HUDEP-2 (cell line): ENCODE results near the gene NR1H4.
A peak's percentile ranks its signal among the peaks of the same experiment; 100 is the strongest.
"Not testable (repeated sequence)": the region's sequence is repeated elsewhere in the genome, so short reads cannot be mapped to it uniquely, and the experiment has no call there.

Experiments used
- DNase-seq, 76 experiments: peaks; one replicate each; lab custom pipeline; 2025; ENCODE audit not compliant: unreplicated experiment in 76 of 76; lab: John Stamatoyannopoulos, UW

Gene NR1H4

DNA sequence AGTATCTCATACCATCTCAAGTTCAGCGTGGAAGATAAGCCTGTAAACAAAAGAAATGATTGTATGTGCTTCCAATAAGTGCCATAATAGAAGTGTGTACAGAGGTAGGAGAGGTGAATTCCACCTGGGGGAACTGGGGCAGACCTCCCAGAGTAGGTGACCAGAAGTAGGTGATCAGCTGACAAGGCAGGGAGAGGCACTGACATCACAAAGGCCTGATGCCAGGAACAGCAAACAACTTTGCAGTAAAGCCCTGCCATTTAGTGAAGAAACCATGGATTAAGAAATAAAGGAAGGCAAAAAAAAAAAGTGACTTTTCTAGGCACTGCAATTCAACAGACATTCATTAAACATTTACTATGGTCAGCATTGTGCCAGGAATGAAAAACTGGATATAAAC lies 31.1 kb downstream of the NR1H4 start:
- DNase-seq = no peak

DNA sequence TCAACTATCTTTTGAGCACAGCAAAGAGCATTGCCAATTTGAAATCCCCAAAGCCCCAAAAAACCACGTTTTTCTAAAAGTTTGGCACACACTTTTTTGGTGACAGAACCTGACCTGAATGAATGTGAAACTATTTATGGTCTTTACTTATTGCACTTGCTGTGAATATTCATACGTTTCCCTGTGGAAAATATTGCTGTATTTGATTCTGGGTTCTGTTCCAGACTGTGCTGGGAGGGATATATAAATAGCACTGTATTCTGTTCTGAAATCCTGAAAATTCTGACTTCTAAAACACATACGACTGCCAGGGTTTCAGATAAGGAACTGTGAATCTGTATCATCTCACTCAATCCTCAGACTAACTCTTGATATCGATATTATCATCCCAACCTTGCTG lies 35.1 kb downstream of the NR1H4 start:
- DNase-seq = no peak

DNA sequence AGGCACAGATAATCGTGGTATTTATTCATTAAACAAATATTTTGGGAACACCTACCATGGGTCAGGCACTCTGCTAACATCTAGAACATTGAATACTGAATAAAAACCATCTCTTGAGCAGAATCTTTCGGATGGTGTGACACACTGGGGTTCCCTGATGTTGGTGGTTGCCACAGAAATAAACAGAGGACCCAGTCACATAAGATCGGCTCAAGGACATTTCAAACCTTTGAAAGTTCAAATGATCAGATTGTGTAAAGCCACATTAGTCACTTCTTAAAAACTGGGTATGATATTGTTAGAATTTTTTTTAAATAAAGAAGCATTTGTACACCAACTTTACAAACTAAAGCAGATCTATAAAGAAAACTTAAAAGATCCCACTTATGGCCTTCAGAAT lies 39.0 kb downstream of the NR1H4 start:
- no peak for DNase-seq

DNA sequence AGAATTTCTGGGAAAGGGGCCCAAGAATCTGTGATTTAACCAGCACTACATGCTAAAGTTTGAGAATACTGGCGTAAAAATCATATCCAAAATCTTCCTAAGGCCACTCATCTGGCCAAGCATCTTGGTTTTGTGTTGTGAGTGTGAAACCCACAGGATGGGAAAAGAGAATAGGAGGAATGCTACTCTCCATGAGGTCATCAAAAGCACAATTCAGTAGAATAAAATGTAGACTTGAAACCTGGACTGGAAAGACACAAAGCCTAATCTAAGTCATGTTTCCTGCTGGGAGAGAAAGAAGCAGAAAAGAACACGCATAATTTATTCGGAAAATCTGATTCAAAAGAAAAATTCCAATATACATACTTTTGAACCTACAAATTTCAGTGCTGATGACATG lies 42.3 kb downstream of the NR1H4 start:
- no peak for DNase-seq

DNA sequence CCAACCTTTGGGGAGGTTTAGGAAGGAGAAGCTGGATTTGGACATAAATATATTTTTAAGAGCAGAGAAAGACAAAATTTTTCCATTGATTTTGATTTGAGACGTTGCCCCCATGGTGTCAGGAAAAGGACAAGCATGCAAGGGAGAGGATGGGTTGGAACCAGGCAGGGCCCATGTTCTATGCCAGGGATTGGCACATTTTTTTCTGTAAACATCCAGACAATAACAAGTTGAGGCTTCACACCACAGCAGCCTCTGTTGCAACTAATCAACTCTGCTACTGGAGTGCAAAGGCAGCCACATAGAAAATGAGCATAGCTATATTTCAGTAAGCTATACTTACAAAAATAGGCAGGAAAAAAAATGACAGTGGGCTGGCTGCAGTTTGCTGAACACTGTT lies 44.7 kb downstream of the NR1H4 start:
- no peak for DNase-seq

DNA sequence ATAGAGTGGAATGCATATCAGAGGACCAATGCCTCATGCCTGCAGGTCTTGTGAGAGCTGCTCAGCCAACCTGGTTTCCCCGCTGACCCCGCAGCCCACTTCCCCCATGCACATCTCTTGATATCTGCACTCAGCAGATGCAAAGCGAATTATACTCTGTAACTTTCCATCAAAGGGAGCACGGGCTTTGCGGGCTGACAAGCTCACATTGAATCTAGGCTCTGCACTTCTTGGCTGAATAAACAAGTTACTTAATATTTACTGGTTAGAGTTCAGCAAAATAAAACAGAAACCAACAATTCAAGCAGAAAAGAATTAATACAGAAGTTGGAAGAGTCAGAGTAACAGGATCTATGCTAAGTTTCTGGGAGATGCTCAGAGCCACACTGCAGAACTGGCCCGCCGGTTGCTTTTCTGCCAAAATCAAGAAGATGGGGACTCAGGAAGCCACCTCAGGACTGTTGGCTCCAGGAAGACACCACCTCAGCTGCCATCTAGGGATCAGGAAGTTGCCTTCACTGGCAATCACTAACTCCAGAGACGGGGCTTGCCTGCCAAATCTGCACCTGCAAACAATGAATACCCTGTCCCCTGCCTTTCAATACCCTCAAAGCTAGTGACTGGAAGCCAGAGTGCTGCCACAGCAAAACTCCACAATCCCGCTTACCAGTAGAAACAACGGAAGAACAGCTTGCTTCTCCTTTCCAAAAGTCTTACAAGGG lies 46.5 kb downstream of the NR1H4 start:
- DNase-seq = no peak

DNA sequence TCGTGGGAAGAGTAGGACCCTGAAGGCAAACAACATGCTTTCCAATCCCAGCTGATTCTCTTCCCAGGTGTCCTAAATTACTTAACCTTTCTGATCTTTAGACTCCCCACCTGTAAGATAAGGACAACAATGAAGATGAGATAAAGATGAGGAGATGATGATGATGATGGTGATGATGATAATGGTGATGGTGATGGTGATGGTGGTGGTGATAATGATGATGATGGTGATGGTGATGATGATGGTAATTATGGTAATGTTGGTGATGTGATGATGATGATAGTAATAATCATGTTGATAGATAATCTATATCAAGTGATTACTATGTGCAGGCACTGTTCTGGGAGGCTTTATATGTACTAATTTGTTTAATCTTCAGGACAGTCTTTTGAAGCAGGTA lies 48.3 kb downstream of the NR1H4 start:
- DNase-seq = no peak

DNA sequence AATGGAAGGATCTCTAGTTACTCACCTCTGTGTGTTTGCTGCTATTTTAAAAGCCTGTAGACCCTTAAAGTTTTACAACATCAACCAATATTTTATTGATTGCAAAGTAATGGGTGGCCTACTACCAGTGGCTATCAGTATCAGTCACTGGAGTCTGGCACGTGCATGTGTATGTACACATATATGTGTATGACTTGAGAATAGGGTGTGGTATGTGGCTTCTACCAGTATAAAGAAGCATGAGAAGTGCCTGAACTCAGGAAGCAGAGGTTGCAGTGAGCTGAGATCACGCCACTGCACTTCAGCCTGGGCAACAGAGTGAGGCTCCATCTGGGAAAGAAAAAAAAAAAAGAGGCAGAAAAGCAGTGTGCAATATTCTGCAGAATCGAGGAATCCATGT lies 54.4 kb downstream of the NR1H4 start:
- DNase-seq = no peak

DNA sequence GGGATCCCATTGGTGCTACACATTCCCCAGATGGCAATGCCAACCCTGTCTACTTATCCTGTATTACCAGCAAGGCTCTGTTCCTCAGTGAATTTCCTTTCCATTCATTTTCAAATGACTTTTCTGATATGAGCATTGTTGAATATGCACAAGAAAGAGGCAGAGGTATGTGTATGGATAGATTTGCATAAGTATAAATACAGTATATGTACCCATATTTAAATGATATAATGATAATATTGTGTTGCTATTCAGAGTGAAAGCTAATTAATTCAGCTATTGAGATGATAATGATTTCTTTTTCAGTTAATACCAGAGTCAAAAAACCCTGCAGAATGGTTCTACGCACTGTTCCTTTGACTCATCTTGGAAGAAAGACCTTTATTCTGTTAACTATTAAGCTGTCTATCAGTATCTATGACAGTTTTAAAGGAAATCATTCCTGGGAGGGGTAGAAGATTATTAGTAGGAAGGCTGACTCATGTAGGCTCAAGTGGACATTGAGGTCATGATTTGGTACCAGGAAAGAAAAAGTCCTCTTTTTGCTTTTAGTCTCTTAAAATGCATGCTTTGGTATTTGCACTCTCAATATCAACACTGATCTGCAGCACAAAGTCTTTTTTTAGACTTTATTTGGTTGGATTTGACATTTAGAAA lies 54.9 kb downstream of the NR1H4 start:
- DNase-seq = no peak

DNA sequence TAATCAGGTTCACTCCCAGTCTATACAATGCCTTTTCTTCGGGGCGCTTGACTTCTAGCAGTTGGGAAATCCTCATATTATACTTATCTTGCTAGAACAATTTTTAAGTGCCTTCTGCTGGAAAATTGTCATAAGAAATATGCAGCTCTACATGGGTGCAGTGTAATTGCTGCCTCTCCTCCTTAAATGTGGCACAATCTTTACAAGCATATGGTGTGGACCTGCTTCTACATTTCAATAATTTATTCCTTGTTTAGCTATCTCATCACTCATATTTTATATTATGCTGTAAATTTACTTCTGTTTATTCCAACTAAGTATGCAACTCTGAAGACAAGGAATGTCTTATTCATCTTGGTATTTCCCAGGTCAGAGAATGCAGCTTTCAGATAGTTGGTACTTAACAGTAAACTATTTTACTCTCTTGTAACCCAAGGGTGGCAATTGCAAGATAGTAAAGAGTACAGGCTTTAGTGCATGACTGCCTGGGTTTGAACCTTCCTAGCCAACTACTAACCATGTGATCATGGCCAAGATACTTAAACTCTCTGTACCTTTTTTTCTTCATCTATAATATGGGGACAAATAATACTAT lies 56.2 kb downstream of the NR1H4 start:
- no peak for DNase-seq

DNA sequence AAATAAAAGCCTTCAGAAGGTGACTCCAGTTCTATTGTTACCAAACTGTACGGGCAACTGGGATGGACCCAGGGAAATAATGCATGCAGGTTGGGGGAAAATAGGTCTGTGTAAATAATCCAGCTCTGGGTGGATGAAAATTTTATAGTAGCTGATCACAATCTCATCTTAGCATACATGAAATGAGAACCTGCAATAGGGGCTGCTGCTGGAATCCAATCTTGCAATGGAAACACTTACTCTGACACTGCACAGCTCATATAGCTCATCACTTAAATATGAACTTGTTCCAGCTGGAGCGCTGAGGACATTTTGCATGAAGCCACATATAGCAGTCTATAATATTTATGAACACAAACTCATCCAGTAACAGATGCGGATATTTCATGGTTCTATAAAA lies 59.7 kb downstream of the NR1H4 start:
- no peak for DNase-seq

DNA sequence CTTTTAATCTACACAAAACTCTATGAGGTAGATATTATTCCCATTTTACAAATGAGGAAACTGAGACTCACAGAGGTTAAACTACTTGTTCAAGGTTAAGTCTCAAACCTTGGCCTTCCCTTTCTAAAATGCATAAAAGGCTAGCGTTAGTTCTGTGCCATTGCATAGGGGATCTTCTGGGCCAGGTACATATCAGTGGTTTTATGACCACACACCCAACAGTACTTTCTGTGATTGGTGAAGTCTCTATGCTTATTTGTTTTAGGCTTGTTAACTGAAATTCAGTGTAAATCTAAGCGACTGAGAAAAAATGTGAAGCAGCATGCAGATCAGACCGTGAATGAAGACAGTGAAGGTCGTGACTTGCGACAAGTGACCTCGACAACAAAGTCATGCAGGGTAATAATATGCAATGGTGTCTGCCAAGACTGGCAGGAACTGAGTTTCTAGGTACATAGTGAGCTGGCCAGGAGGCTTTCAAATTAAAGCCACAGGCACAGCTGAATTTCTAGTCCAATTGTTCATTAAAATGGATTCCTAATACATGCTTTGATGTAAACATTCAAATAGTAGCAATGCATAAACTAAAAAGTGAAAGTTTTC lies 61.1 kb downstream of the NR1H4 start:
- no peak for DNase-seq

DNA sequence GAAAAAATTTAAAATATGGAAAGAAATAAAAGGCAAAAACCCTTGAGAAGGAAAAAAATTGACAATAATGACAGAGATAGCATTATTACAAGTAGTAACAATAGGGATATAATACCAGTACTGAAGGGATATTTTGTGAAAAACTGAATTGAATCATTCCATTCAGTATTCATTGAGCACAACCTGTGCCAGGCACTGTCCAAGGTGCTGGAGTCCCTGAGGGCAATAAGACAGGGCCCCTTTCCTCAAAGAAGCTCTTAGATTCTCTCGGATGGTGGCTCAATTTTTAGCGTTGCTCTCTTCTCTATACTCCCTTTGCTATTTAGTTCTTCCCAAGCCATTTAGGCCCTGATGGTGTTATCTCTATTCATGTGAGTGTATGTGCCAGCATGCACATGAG lies 65.5 kb downstream of the NR1H4 start:
- peak in 32 of 76 experiments; percentile 1 to 45 (median 16) for DNase-seq

DNA sequence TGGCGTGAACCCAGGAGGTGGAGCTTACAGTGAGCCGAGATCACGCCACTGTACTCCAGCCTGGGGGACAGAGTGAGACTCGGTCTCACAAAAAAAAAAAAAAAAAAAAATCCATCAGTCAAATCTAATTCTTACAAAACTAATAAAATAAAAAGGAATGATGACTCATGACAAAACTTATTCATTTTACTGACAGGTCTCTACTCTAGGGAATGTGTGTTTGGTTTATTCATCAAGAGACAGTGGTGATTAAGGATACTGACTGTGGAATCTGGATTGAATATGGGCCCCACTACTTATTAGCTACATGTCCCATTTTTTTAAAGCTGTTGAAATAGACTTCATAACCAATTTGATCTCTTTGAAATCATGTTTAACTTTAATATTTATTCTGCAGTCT lies 70.5 kb downstream of the NR1H4 start:
- no peak for DNase-seq

DNA sequence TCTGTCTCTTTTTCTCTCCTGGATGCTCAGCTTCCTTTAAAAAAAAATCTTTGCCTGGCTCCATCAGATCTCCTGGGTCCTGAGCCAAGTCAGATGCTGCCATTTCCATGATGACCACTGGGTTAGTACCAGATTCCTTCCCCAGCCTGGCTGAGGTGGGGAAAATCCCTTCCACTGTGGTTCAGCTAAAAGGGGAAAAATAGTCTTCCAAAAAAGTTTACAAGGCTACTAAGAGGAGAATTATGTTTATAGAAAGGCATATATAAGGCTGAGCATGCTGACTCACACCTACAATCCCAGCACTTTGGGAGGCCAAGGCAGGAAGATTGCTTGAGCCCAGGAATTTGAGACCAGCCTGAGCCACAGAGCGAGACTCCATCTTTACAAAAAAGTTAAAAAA lies 71.4 kb downstream of the NR1H4 start:
- DNase-seq = no peak

DNA sequence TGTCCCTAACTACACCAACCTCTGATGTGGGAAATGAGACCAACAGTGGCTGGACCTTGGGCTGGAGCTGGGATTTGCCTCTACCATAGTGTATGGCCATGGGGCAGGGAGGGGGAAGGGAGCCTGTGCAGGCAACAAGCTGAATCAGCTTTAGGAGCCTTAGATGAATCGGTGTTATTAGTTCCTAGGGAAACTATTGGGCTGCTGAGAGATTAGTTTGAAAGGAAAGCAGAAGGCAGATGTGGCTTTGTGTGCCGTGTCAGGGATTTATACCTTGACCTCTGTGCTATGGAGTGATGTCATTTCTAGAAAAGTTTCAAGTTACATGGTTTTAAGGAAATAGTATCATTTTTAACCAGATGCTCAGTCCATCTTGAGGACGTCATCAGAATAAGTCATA lies 80.3 kb downstream of the NR1H4 start:
- DNase-seq = no peak

DNA sequence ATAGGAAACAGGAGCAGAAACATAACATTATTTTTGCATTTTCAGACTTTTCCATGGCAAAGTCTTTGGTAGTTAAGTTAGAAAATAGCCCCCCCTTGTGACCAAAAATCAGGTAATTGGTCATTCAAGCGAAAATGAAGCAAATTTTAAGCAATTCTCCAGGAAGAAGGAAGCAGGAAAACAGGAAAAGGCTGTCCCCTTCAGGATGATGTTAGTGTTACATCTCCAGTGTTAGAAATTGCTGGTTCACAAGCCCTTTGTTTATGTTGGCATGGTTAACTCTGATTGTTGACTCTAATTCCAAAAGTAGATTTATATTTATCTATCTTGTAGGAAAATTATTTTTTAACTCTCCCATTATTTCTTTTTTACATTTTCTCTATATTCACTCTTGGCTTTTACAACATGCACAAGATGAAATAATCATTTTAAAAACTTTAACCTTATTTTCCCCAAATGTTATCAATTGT lies 81.0 kb downstream of the NR1H4 start:
- DNase-seq = peak in 38 of 76 experiments; percentile 3 to 77 (median 59)

DNA sequence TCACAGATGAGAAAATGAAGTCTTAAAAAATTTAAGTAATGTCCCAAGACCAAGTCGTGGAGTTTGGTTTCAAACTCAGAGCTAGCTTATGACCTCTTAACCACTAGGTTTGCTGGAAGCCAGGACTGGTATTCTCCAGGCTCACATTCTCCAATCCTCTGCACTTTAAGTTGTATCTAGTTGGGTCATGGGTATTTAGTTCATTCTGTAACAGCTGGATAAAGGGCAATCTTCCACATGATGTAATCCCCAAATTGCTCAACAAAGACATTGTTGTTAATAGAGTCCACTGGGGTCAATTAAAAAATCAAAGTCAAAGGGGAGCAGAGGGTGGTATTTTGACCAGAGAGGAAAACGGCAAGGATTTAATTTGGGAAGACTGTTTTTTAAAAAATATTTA lies 82.1 kb downstream of the NR1H4 start:
- DNase-seq = no peak

DNA sequence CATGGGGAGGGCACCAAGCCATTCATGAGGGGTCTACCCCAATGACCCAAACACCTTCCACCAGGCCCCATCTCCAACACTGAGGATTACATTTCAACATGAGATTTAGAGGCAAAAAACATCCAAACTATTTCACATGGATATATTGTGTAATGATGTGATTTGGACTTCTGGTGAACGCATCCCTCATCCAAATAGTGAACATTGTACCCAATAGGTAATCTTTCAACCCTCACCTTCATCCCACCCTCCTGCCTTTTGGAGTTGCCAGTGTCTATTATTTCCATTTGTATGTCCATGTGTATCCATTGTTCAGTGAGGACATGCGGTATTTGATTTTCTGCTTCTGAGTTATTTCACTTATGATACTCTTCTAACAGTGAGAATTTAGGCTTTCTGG lies 83.7 kb downstream of the NR1H4 start:
- no peak for DNase-seq

DNA sequence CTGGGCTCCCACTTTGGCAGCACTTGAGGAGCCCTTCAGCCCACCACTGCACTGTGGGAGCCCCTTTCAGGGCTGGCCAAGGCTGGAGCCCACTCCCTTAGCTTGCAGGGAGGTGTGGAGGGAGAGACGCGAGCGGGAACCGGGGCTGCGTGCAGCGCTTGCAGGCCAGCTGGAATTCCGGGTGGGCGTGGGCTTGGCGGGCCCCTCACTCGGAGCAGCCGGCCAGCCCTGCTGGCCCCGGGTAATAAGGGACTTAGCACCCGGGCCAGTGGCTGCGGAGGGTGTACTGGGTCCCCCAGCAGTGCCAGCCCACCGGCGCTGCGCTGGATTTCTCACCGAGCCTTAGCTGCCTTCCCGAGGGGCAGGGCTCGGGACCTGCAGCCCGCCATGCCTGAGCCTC lies 85.6 kb downstream of the NR1H4 start:
- not testable (repeated sequence) for DNase-seq

DNA sequence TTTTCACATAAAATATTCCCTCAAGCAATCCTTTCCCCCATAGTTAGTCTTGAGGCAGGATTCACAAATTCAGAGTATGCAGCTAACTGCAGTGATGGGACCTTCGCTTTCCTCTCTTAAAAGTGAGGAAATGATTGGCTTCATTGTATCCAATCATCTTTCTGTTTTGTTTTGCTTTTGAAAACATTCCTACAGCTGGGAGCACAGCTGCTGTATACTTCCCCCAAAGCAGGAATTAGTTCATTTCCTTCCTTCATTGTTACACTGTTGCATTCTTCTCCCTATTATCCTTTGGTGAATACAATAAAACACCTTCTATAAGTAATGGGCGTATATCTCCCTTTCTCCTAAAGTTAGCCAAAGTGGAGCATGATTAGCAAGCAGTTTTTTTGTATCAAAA lies 90.4 kb downstream of the NR1H4 start:
- no peak for DNase-seq
